ENCODE measurements around the gene DPP4. TPM values are rescaled to one million over a fixed set of nuclear protein-coding genes. Genes with fewer than 3 reads are reported as not detected.

The DPP4 gene
- total RNA-seq, 1 experiment from 2014 or later: 2.8 TPM

DNA sequence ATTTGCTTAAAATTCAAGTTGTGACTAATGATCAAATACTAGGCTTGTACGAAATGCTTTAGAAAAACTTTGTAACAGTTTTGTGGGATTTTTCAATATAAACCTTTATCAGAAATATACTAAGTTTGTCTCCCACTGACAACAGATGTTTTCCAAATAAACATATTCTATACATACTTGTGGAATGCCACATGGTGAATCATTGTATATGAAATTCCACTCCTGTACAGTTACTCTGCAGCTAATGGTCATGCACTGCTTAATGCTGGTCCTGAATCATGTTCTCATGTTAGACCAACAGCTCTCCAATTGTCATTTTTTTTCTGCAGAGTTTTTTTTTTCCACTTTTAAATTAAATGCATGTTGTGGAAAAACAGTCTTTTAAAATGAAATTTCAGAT, 90.1 kb downstream of the DPP4 start:
- no peaks in the 10 kb centered on the region for H4K20me1 ChIP-seq (ENCODE audit: control insufficient read depth, insufficient read depth, insufficient read length)
- no peak overlapping the region for H2BK5ac ChIP-seq (ENCODE audit: insufficient read length, low read length)
- H4K8ac ChIP-seq (replicated peaks; ENCODE audit: insufficient read length, low read depth, low read length): no peak overlapping the region
- H2BK20ac ChIP-seq (ENCODE audit: low read depth, low read length, poor library complexity, severe bottlenecking): no peak overlapping the region
- no peaks in the 10 kb centered on the region for H3K79me1 ChIP-seq (ENCODE audit: insufficient read depth, low read depth, low read length, poor library complexity, severe bottlenecking)
- no peak overlapping the region for H3K56ac ChIP-seq (ENCODE audit: insufficient read length, low read depth, low read length)
- no peak overlapping the region for H2AK5ac ChIP-seq (ENCODE audit: insufficient read length, low read length)
- H3K18ac ChIP-seq (ENCODE audit: insufficient read length, low read depth, low read length): no peak overlapping the region
- H3T11ph ChIP-seq (ENCODE audit: low read length): no peak overlapping the region
- no peak overlapping the region for H3K4me3 Mint-ChIP-seq
- no peaks in the 10 kb centered on the region for H3K79me2 ChIP-seq (ENCODE audit: insufficient read depth, low read length)
- no peak overlapping the region for H2BK15ac ChIP-seq (ENCODE audit: low read depth, low read length)
- H3K4me1 ChIP-seq (ENCODE audit: insufficient read depth, low read length): no peaks in the 10 kb centered on the region
- H3K27me3 Mint-ChIP-seq (ENCODE audit: low read depth): no peaks in the 10 kb centered on the region
- no peak overlapping the region for H3K4me2 ChIP-seq (ENCODE audit: insufficient read depth, insufficient read length, low read length)
- no peak overlapping the region for H3K14ac ChIP-seq (ENCODE audit: insufficient read depth, low read length)
- H3K9me3 Mint-ChIP-seq: no peaks in the 10 kb centered on the region
- H3K23me2 ChIP-seq (ENCODE audit: insufficient read length, low read depth, low read length, poor library complexity, severe bottlenecking): no peaks in the 10 kb centered on the region
- TF ChIP-seq, protein P1, sequence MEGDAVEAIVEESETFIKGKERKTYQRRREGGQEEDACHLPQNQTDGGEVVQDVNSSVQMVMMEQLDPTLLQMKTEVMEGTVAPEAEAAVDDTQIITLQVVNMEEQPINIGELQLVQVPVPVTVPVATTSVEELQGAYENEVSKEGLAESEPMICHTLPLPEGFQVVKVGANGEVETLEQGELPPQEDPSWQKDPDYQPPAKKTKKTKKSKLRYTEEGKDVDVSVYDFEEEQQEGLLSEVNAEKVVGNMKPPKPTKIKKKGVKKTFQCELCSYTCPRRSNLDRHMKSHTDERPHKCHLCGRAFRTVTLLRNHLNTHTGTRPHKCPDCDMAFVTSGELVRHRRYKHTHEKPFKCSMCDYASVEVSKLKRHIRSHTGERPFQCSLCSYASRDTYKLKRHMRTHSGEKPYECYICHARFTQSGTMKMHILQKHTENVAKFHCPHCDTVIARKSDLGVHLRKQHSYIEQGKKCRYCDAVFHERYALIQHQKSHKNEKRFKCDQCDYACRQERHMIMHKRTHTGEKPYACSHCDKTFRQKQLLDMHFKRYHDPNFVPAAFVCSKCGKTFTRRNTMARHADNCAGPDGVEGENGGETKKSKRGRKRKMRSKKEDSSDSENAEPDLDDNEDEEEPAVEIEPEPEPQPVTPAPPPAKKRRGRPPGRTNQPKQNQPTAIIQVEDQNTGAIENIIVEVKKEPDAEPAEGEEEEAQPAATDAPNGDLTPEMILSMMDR (conservative IDR thresholded peaks at IDR 0.05): no peak
- H3K9ac ChIP-seq (ENCODE audit: extremely low read depth, insufficient read length, low read length): no peak overlapping the region
- H4K5ac ChIP-seq (ENCODE audit: insufficient read length, low read depth, low read length): no peak overlapping the region
- DNase-seq: no peak
- H3K27me3 ChIP-seq (ENCODE audit: insufficient read depth, low read length): no peaks in the 10 kb centered on the region
- H3K23ac ChIP-seq (ENCODE audit: insufficient read length, low read depth, low read length): no peak overlapping the region
- H3K27ac Mint-ChIP-seq: no peak overlapping the region
- no peak overlapping the region for H4K91ac ChIP-seq (ENCODE audit: insufficient read length, low read depth, low read length)
- H2AFZ ChIP-seq (ENCODE audit: low read length): no peak overlapping the region
- H3K4ac ChIP-seq (ENCODE audit: low read depth, low read length): no peak overlapping the region
- H2BK12ac ChIP-seq (ENCODE audit: insufficient read length, low read depth, low read length): no peak overlapping the region
- no peak overlapping the region for H3K27ac ChIP-seq (ENCODE audit: insufficient read length, low read depth, low read length)
- no peaks in the 10 kb centered on the region; a peak in 1 of 4 replicates for H3K4me1 Mint-ChIP-seq
- H2BK120ac ChIP-seq (ENCODE audit: low read depth, low read length, poor library complexity, severe bottlenecking): no peak overlapping the region
- no CpG with 5 or more reads among the region's 1 CpG for WGBS (ENCODE audit: extremely low coverage, insufficient read length, low lambda C conversion rate)
- H3K9me3 ChIP-seq (ENCODE audit: control insufficient read depth, low read depth, low read length): no peaks in the 10 kb centered on the region
- H3K36me3 Mint-ChIP-seq (ENCODE audit: insufficient read depth in 1 of 3, low read depth in 3 of 3): no peaks in the 10 kb centered on the region

All from H9 (cell line).